Measurements from ENCODE around the gene HIF1A.

GRCh38 chr14:61730756-61731373 is 35.6 kb downstream of the HIF1A start:
- TF ChIP-seq FOXK2 (IDR thresholded peaks at IDR 0.05): no peak
- TF ChIP-seq FOXA1 (IDR thresholded peaks at IDR 0.05): no peak
- TF ChIP-seq ARNT (IDR thresholded peaks at IDR 0.05): no peak
- no peak for TF ChIP-seq FOXM1 (IDR thresholded peaks at IDR 0.05; ENCODE audit: borderline replicate concordance)
- no peak for TF ChIP-seq TARDBP (IDR thresholded peaks at IDR 0.05)
- no peak for TF ChIP-seq ELF4 (IDR thresholded peaks at IDR 0.05)
- no peak for TF ChIP-seq BHLHE40 (IDR thresholded peaks at IDR 0.05; ENCODE audit: borderline replicate concordance)
- TF ChIP-seq SP1 (IDR thresholded peaks at IDR 0.05): no peak
- no peak for TF ChIP-seq ZNF384 (IDR thresholded peaks at IDR 0.05)
- no peak for TF ChIP-seq CTBP1 (IDR thresholded peaks at IDR 0.05; ENCODE audit: borderline replicate concordance)
- no peak for TF ChIP-seq SUZ12 (IDR thresholded peaks at IDR 0.05)
- TF ChIP-seq, protein P1, sequence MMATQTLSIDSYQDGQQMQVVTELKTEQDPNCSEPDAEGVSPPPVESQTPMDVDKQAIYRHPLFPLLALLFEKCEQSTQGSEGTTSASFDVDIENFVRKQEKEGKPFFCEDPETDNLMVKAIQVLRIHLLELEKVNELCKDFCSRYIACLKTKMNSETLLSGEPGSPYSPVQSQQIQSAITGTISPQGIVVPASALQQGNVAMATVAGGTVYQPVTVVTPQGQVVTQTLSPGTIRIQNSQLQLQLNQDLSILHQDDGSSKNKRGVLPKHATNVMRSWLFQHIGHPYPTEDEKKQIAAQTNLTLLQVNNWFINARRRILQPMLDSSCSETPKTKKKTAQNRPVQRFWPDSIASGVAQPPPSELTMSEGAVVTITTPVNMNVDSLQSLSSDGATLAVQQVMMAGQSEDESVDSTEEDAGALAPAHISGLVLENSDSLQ (IDR thresholded peaks at IDR 0.05): no peak
- TF ChIP-seq NFRKB (IDR thresholded peaks at IDR 0.05): no peak
- no peak for TF ChIP-seq L3MBTL2 (conservative IDR thresholded peaks at IDR 0.05)

All from HEK293T (cell line).